ENCODE data around the gene RPS14.

- TF ChIP-seq TEAD4 (IDR thresholded peaks at IDR 0.05; ENCODE audit: low read length) (no peak), TEAD4 (CRISPR knock-in tag; IDR thresholded peaks at IDR 0.05; ENCODE audit: borderline replicate concordance) (no peak), MED1 (CRISPR knock-in tag; IDR thresholded peaks at IDR 0.05; ENCODE audit: borderline replicate concordance) (no peak), CTCF (IDR thresholded peaks at IDR 0.05 in 2 of 3, conservative IDR thresholded peaks at IDR 0.05 in 1 of 3; ENCODE audit: insufficient read depth in 2 of 3, low read depth in 1 of 3, low read length in 3 of 3) (no peak), RBM22 (IDR thresholded peaks at IDR 0.05; ENCODE audit: low read depth, low read length, poor library complexity, severe bottlenecking) (no peak), POLR2G (IDR thresholded peaks at IDR 0.05; ENCODE audit: low read depth, low read length) (no peak), ZNF398 (CRISPR knock-in tag; IDR thresholded peaks at IDR 0.05) (no peak)
Observed at GRCh38 chr5:150481708-150481965, 32.1 kb upstream of the RPS14 start.
